Measurements from ENCODE around the gene FLNB. TPM values are rescaled to one million over a fixed set of nuclear protein-coding genes. Genes with fewer than 3 reads are reported as not detected.

The FLNB gene
- total and polyA plus RNA-seq, 9 of the 15 experiments (the other 6 are each of a cell fraction or from before 2014, with no cell fraction given), result 9.4 to 48.1 (median 25.6) TPM

DNA sequence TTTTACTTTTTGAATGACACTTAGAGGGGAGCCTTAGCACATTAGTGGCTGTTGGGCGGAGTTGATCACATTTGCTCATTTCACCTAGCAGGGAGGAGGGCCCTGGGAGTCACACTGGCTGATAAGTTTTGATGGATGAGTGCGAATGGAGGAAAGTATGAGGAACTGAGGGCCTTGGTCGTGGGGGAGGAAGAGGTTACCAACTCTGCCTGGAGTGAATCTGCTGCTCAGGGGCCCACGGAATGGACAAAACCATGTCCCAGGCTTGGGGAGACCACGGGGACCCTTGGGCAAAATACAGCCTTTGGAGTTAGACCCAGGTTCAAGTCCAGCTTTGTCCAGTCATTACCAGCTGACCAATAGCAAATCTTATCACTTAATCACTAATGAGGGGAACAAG is 5.1 kb upstream of the FLNB start:
- POLR2A ChIA-PET, result no interaction called here
- TF ChIP-seq ETV5 (CRISPR knock-in tag; IDR thresholded peaks at IDR 0.05; ENCODE audit: low read depth) (no peak), U2AF1 (optimal IDR thresholded peaks at IDR 0.05; ENCODE audit: low read depth, low read length) (no peak), MEIS2 (IDR thresholded peaks at IDR 0.05; ENCODE audit: partially characterized antibody) (peak; percentile 97), MBD2 (IDR thresholded peaks at IDR 0.05; ENCODE audit: borderline replicate concordance, low read depth) (0 out of 2 replicates have a peak, but pooled peaks have one; percentile 42), NFRKB (IDR thresholded peaks at IDR 0.05; ENCODE audit: low read depth) (no peak), ZFP30 (CRISPR knock-in tag; IDR thresholded peaks at IDR 0.05; ENCODE audit: borderline replicate concordance) (no peak), ATF7 (IDR thresholded peaks at IDR 0.05) (peak; percentile 43; the same call in 1 of the 2 replicates), CREM (IDR thresholded peaks at IDR 0.05; ENCODE audit: low read depth) (no peak; the same call in 1 of the 2 replicates), ZNF717 (CRISPR knock-in tag; IDR thresholded peaks at IDR 0.05) (no peak), ARID1B (IDR thresholded peaks at IDR 0.05) (peak; percentile 75), SRF (CRISPR knock-in tag; IDR thresholded peaks at IDR 0.05) (no peak), ZNF232 (CRISPR knock-in tag; IDR thresholded peaks at IDR 0.05) (no peak), CTBP1 (IDR thresholded peaks at IDR 0.05; ENCODE audit: borderline replicate concordance) (peak; percentile 52; the same call in 1 of the 2 replicates), SPI1 (IDR thresholded peaks at IDR 0.05; ENCODE audit: borderline replicate concordance, low read depth, low read length) (peak; percentile 86)
- TF ChIP-seq, protein P1, sequence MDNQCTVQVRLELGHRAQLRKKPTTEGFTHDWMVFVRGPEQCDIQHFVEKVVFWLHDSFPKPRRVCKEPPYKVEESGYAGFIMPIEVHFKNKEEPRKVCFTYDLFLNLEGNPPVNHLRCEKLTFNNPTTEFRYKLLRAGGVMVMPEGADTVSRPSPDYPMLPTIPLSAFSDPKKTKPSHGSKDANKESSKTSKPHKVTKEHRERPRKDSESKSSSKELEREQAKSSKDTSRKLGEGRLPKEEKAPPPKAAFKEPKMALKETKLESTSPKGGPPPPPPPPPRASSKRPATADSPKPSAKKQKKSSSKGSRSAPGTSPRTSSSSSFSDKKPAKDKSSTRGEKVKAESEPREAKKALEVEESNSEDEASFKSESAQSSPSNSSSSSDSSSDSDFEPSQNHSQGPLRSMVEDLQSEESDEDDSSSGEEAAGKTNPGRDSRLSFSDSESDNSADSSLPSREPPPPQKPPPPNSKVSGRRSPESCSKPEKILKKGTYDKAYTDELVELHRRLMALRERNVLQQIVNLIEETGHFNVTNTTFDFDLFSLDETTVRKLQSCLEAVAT (IDR thresholded peaks at IDR 0.05), result no peak
- TF ChIP-seq, protein P2, sequence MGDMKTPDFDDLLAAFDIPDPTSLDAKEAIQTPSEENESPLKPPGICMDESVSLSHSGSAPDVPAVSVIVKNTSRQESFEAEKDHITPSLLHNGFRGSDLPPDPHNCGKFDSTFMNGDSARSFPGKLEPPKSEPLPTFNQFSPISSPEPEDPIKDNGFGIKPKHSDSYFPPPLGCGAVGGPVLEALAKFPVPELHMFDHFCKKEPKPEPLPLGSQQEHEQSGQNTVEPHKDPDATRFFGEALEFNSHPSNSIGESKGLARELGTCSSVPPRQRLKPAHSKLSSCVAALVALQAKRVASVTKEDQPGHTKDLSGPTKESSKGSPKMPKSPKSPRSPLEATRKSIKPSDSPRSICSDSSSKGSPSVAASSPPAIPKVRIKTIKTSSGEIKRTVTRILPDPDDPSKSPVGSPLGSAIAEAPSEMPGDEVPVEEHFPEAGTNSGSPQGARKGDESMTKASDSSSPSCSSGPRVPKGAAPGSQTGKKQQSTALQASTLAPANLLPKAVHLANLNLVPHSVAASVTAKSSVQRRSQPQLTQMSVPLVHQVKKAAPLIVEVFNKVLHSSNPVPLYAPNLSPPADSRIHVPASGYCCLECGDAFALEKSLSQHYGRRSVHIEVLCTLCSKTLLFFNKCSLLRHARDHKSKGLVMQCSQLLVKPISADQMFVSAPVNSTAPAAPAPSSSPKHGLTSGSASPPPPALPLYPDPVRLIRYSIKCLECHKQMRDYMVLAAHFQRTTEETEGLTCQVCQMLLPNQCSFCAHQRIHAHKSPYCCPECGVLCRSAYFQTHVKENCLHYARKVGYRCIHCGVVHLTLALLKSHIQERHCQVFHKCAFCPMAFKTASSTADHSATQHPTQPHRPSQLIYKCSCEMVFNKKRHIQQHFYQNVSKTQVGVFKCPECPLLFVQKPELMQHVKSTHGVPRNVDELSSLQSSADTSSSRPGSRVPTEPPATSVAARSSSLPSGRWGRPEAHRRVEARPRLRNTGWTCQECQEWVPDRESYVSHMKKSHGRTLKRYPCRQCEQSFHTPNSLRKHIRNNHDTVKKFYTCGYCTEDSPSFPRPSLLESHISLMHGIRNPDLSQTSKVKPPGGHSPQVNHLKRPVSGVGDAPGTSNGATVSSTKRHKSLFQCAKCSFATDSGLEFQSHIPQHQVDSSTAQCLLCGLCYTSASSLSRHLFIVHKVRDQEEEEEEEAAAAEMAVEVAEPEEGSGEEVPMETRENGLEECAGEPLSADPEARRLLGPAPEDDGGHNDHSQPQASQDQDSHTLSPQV (IDR thresholded peaks at IDR 0.05), result peak; percentile 49; the same call in 1 of the 2 replicates

More for the DNA sequence above, 5.1 kb upstream of the FLNB start:
- H4K20me1 ChIP-seq (replicated peaks; ENCODE audit: control insufficient read depth, insufficient read depth, low read length), result no peaks in the 10 kb centered on the region
- intact Hi-C loops (cut with micrococcal nuclease) (loop anchor here (10.0 kb wide), 1 partner anchor 138 kb away; no protein-coding TSS in a partner anchor), in situ Hi-C loops (cut with MboI) (loop anchor here (10.0 to 25.0 kb wide), 2 partner anchors 159 to 302 kb away; partner anchors contain the start of genes HTD2 and RPP14)
- ATAC-seq, result peak; percentile 78
- no peaks in the 10 kb centered on the region for H3K79me2 ChIP-seq (ENCODE audit: control insufficient read depth, insufficient read depth, low read length)
- no peaks in the 10 kb centered on the region for H3K9me3 ChIP-seq (replicated peaks; ENCODE audit: control insufficient read depth, insufficient read depth, low read depth, low read length)
- FAIRE-seq, result peak; percentile 83
- H3K36me3 ChIP-seq (ENCODE audit: control insufficient read depth, insufficient read depth, low read length), result no peaks in the 10 kb centered on the region
- no peak overlapping the region for H3K4me3 ChIP-seq
- H3K4me2 ChIP-seq (ENCODE audit: insufficient read depth, low read length), result peak overlapping the region; percentile 39; the same call in 1 of the 2 replicates
- H3K27me3 ChIP-seq (ENCODE audit: control insufficient read depth in 2 of 2, insufficient read depth in 2 of 2, low read length in 2 of 2), result no peaks in the 10 kb centered on the region
- peak overlapping the region; percentile 54 for H3K27ac ChIP-seq (ENCODE audit: extremely low read depth, low read depth, low read length)
- no TSS peak for BruUV-seq (replicated peaks)
- peaks cover 32 to 36% of the 10 kb centered on the region in 2 experiments for H3K4me1 ChIP-seq (replicated peaks in 1 of 2; ENCODE audit: control insufficient read depth in 2 of 2, insufficient read depth in 2 of 2, low read length in 2 of 2)
- 0% methylated on average over 3 of the region's 5 CpGs for WGBS (ENCODE audit: insufficient coverage, low coverage, missing lambda C conversion rate)
- H3K9me1 ChIP-seq (ENCODE audit: control insufficient read depth, insufficient read depth, low read length), result no peaks in the 10 kb centered on the region
- DNase-seq (ENCODE audit: extremely low read depth in 1 of 4, low spot score in 3 of 4), result peak in 2 of 4 experiments; percentile 68 to 80
- peak overlapping the region; percentile 87 for H2AFZ ChIP-seq (ENCODE audit: low read depth, low read length)
- peak overlapping the region; percentile 27 to 46; a peak in 1 of 4 replicates for H3K9ac ChIP-seq (ENCODE audit: insufficient read depth in 1 of 2, low read depth in 2 of 2, low read length in 2 of 2)
- CTCF ChIA-PET (ENCODE audit: low intra/inter-chr PET ratio), result no interaction called here

Data from K562 (cell line).